HG02678 (cell line): ENCODE measurements around the gene PRPF4.
"Not testable (repeated sequence)": the region's sequence is repeated elsewhere in the genome, so short reads cannot be mapped to it uniquely, and the experiment has no call there.

ENCODE experiments used
- ATAC-seq: cut with Tn5 transposase; IDR thresholded peaks from one replicate; pipeline ENCODE4 v1.9.1; 2021; ENCODE audit warnings: mild to moderate bottlenecking, moderate library complexity; ENCODE audit not compliant: unreplicated experiment

Gene PRPF4

GRCh38 chr9:113275157-113276131 is at the start of gene PRPF4, which contains the start of gene CDC26:
TSS of gene PRPF4 (plus strand) at chr9:113275658. CDS start at chr9:113275744, 86 bp downstream.
TSS of gene CDC26 (minus strand) at chr9:113275572. CDS start at chr9:113272507, 3,065 bp downstream.
- ATAC-seq = peak; percentile 98

GRCh38 chr9:113227436-113227835 is 48.0 kb upstream of the PRPF4 start:
- no peak for ATAC-seq

- ATAC-seq = no peak
Measured at GRCh38 chr9:113228130-113228665, 47.3 kb upstream of the PRPF4 start.

GRCh38 chr9:113231701-113232100 is 43.8 kb upstream of the PRPF4 start:
- no peak for ATAC-seq

- ATAC-seq = not testable (repeated sequence)
Measured at GRCh38 chr9:113235701-113236255, 39.7 kb upstream of the PRPF4 start.

GRCh38 chr9:113237026-113237425 is 38.4 kb upstream of the PRPF4 start:
- ATAC-seq = no peak

- ATAC-seq = no peak
Measured at GRCh38 chr9:113238202-113238858, 37.1 kb upstream of the PRPF4 start.

- no peak for ATAC-seq
Measured at GRCh38 chr9:113238859-113239232, 36.6 kb upstream of the PRPF4 start.

- ATAC-seq = no peak
Measured at GRCh38 chr9:113241161-113241560, 34.3 kb upstream of the PRPF4 start.

GRCh38 chr9:113244556-113244955 is 30.9 kb upstream of the PRPF4 start:
- no peak for ATAC-seq

- no peak for ATAC-seq
Measured at GRCh38 chr9:113245894-113246293, 29.6 kb upstream of the PRPF4 start.

GRCh38 chr9:113246928-113247327 is 28.5 kb upstream of the PRPF4 start:
- ATAC-seq = no peak

GRCh38 chr9:113247640-113248039 is 27.8 kb upstream of the PRPF4 start:
- no peak for ATAC-seq

GRCh38 chr9:113249661-113250060 is 25.8 kb upstream of the PRPF4 start:
- ATAC-seq = not testable (repeated sequence)

- no peak for ATAC-seq
Measured at GRCh38 chr9:113250807-113251206, 24.7 kb upstream of the PRPF4 start.

GRCh38 chr9:113254991-113255390 is 20.5 kb upstream of the PRPF4 start:
- no peak for ATAC-seq

- ATAC-seq = no peak
Measured at GRCh38 chr9:113255438-113255837, 20.0 kb upstream of the PRPF4 start.

- ATAC-seq = no peak
Measured at GRCh38 chr9:113257863-113258262, 17.6 kb upstream of the PRPF4 start.

GRCh38 chr9:113258282-113258681 is 17.2 kb upstream of the PRPF4 start:
- no peak for ATAC-seq

GRCh38 chr9:113261917-113262671 is 13.4 kb upstream of the PRPF4 start:
- no peak for ATAC-seq

- ATAC-seq = no peak
Measured at GRCh38 chr9:113266174-113266573, 9.3 kb upstream of the PRPF4 start.
